BLaER1 treated with 17β-estradiol and CSF1 and Interleukin-3, amounts not matched to agents 10 nM and 100 nM (cell line): ENCODE measurements around the gene BARX1.
A peak's percentile ranks its signal among the peaks of the same experiment; 100 is the strongest.

Source experiments
- H3K27ac ChIP-seq, 11 experiments: shearing (Covaris generic); formaldehyde crosslinking; 2 replicates each; pipeline ENCODE4 v1.8.1; 2022
- H3K27me3 ChIP-seq, 11 experiments: shearing (Covaris generic); formaldehyde crosslinking; 2 replicates each; pipeline ENCODE4 v1.8.1; 2022
- H3K36me3 ChIP-seq, 11 experiments: shearing (Covaris generic); formaldehyde crosslinking; 2 replicates each; pipeline ENCODE4 v1.8.1; 2022
- H3K4me1 ChIP-seq, 10 experiments: shearing (Covaris generic); formaldehyde crosslinking; 2 replicates each; pipeline ENCODE4 v1.8.1; 2022
- H3K4me2 ChIP-seq, 11 experiments: shearing (Covaris generic); formaldehyde crosslinking; 2 replicates each; pipeline ENCODE4 v1.8.1; 2022
- H3K4me3 ChIP-seq, 10 experiments: shearing (Covaris generic); formaldehyde crosslinking; 2 replicates each; pipeline ENCODE4 v1.8.1; 2022
- H3K9ac ChIP-seq, 11 experiments: shearing (Covaris generic); formaldehyde crosslinking; 2 replicates each; pipeline ENCODE4 v1.8.1; 2022
- H3K9me3 ChIP-seq, 11 experiments: shearing (Covaris generic); formaldehyde crosslinking; replicated peaks in 1 of 11; 2 replicates each; pipeline ENCODE4 v1.8.1; 2022
- H4K20me1 ChIP-seq, 11 experiments: shearing (Covaris generic); formaldehyde crosslinking; 2 replicates each; pipeline ENCODE4 v1.8.1; 2022
- Cebpa-rat ChIP-seq, 11 experiments: shearing (Covaris generic); IDR thresholded peaks; 2 replicates each; pipeline ENCODE4 v1.8.1; 2022

The BARX1 gene

GRCh38 chr9:93962017-93962416 is 6.9 kb upstream of the BARX1 start:
- H3K4me2 ChIP-seq, result no peak overlapping the region
- peaks cover 0 to 53% (median 48%) of the 10 kb centered on the region in 11 experiments; a peak in 19 of 22 replicates for H4K20me1 ChIP-seq
- H3K27ac ChIP-seq, result no peak overlapping the region
- no peak overlapping the region for H3K4me3 ChIP-seq
- no peaks in the 10 kb centered on the region for H3K9me3 ChIP-seq
- H3K9ac ChIP-seq, result no peak overlapping the region
- peaks cover 52 to 59% (median 58%) of the 10 kb centered on the region in 11 experiments for H3K27me3 ChIP-seq
- no peaks in the 10 kb centered on the region for H3K36me3 ChIP-seq
- peaks cover 27 to 39% (median 33%) of the 10 kb centered on the region in 10 experiments for H3K4me1 ChIP-seq
- no peak for TF ChIP-seq Cebpa-rat (IDR thresholded peaks at IDR 0.05)

GRCh38 chr9:93960971-93961841 is 6.1 kb upstream of the BARX1 start:
- TF ChIP-seq Cebpa-rat (IDR thresholded peaks at IDR 0.05), result no peak
- peaks cover 60 to 67% (median 66%) of the 10 kb centered on the region in 11 experiments for H3K27me3 ChIP-seq
- H3K4me2 ChIP-seq, result peak overlapping the region in 1 of 11 experiments; percentile 95; a peak in 3 of 22 replicates
- peaks cover 0 to 60% (median 53%) of the 10 kb centered on the region in 11 experiments; a peak in 19 of 22 replicates for H4K20me1 ChIP-seq
- H3K36me3 ChIP-seq, result no peaks in the 10 kb centered on the region
- H3K27ac ChIP-seq, result no peak overlapping the region
- H3K9me3 ChIP-seq, result no peaks in the 10 kb centered on the region
- H3K9ac ChIP-seq, result no peak overlapping the region
- H3K4me3 ChIP-seq, result peak overlapping the region in 2 of 10 experiments; percentile 3 to 26; a peak in 1 of 20 replicates
- H3K4me1 ChIP-seq, result peaks cover 29 to 44% (median 35%) of the 10 kb centered on the region in 10 experiments

GRCh38 chr9:93960221-93960970 is 5.2 kb upstream of the BARX1 start:
- H3K4me3 ChIP-seq, result peak overlapping the region in 4 of 10 experiments; percentile 3 to 31 (median 19); a peak in 4 of 20 replicates
- no peaks in the 10 kb centered on the region for H3K9me3 ChIP-seq
- peaks cover 0 to 68% (median 59%) of the 10 kb centered on the region in 11 experiments; a peak in 19 of 22 replicates for H4K20me1 ChIP-seq
- no peak for TF ChIP-seq Cebpa-rat (IDR thresholded peaks at IDR 0.05)
- H3K36me3 ChIP-seq, result no peaks in the 10 kb centered on the region
- H3K4me1 ChIP-seq, result peaks cover 37 to 52% (median 43%) of the 10 kb centered on the region in 10 experiments
- H3K27me3 ChIP-seq, result peaks cover 69 to 75% (median 74%) of the 10 kb centered on the region in 11 experiments
- H3K4me2 ChIP-seq, result peak overlapping the region in 7 of 11 experiments; percentile 17 to 99 (median 95); a peak in 12 of 22 replicates
- H3K9ac ChIP-seq, result no peak overlapping the region
- no peak overlapping the region for H3K27ac ChIP-seq

GRCh38 chr9:93959739-93960154 is 4.6 kb upstream of the BARX1 start:
- Histone ChIP-seq H3K4me1 (peaks cover 37 to 54% (median 47%) of the 10 kb centered on the region in 10 experiments), H3K9me3 (no peaks in the 10 kb centered on the region), H3K4me2 (peak overlapping the region; percentile 91 to 99 (median 97)), H3K36me3 (no peaks in the 10 kb centered on the region), H3K27me3 (peaks cover 74 to 81% (median 80%) of the 10 kb centered on the region in 11 experiments), H3K27ac (no peak overlapping the region), H3K4me3 (peak overlapping the region; percentile 49 to 69 (median 55); a peak in 15 of 20 replicates), H3K9ac (no peak overlapping the region), H4K20me1 (peaks cover 0 to 71% (median 60%) of the 10 kb centered on the region in 11 experiments; a peak in 19 of 22 replicates)
- no peak for TF ChIP-seq Cebpa-rat (IDR thresholded peaks at IDR 0.05)

GRCh38 chr9:93958819-93959682 is 3.9 kb upstream of the BARX1 start:
- TF ChIP-seq Cebpa-rat (IDR thresholded peaks at IDR 0.05), result no peak; a peak in 1 of 22 replicates
- H4K20me1 ChIP-seq, result peaks cover 0 to 78% (median 67%) of the 10 kb centered on the region in 11 experiments; a peak in 20 of 22 replicates
- peak overlapping the region in 9 of 11 experiments; percentile 13 to 57 (median 38); a peak in 14 of 22 replicates for H3K9ac ChIP-seq
- H3K4me2 ChIP-seq, result peak overlapping the region; percentile 91 to 99 (median 97)
- peak overlapping the region; percentile 49 to 69 (median 55) for H3K4me3 ChIP-seq
- H3K27me3 ChIP-seq, result peaks cover 81 to 88% (median 87%) of the 10 kb centered on the region in 11 experiments
- H3K27ac ChIP-seq, result no peak overlapping the region; a peak in 1 of 22 replicates
- no peaks in the 10 kb centered on the region for H3K9me3 ChIP-seq
- H3K4me1 ChIP-seq, result peaks cover 37 to 57% (median 50%) of the 10 kb centered on the region in 10 experiments
- no peaks in the 10 kb centered on the region for H3K36me3 ChIP-seq

GRCh38 chr9:93958121-93958818 is 3.1 kb upstream of the BARX1 start:
- Histone ChIP-seq H3K27me3 (peaks cover 89 to 96% (median 95%) of the 10 kb centered on the region in 11 experiments), H3K4me1 (peaks cover 39 to 65% (median 53%) of the 10 kb centered on the region in 10 experiments), H3K36me3 (no peaks in the 10 kb centered on the region), H3K9me3 (no peaks in the 10 kb centered on the region), H4K20me1 (peaks cover 0 to 84% (median 75%) of the 10 kb centered on the region in 11 experiments; a peak in 20 of 22 replicates), H3K9ac (peak overlapping the region in 8 of 11 experiments; percentile 28 to 57 (median 42); a peak in 13 of 22 replicates), H3K4me3 (peak overlapping the region; percentile 49 to 69 (median 55)), H3K27ac (no peak overlapping the region; a peak in 1 of 22 replicates), H3K4me2 (peak overlapping the region; percentile 91 to 99 (median 97))
- TF ChIP-seq Cebpa-rat (IDR thresholded peaks at IDR 0.05), result no peak

GRCh38 chr9:93955981-93956784 is 1.0 kb upstream of the BARX1 start:
- Histone ChIP-seq H3K4me2 (peak overlapping the region; percentile 83 to 95 (median 89)), H3K4me1 (peaks cover 55 to 82% (median 66%) of the 10 kb centered on the region in 10 experiments), H3K27me3 (peaks cover 99 to 100% (median 100%) of the 10 kb centered on the region in 11 experiments), H3K27ac (no peak overlapping the region), H3K9me3 (0 out of 22 replicates have a peak, but pooled peaks cover 0 to 4% (median 0%) of the 10 kb centered on the region in 11 experiments), H3K9ac (0 out of 22 replicates have a peak overlapping the region, but pooled peaks of 2 of the 11 experiments have one; percentile 25 to 50), H3K4me3 (peak overlapping the region; percentile 45 to 68 (median 55)), H3K36me3 (no peaks in the 10 kb centered on the region), H4K20me1 (peaks cover 0 to 99% (median 87%) of the 10 kb centered on the region in 11 experiments; a peak in 20 of 22 replicates)
- no peak for TF ChIP-seq Cebpa-rat (IDR thresholded peaks at IDR 0.05)
